Eye (tissue), 1 donor: ENCODE data around the gene SFXN4.
A peak's percentile ranks its signal among the peaks of the same experiment; 100 is the strongest.
"Not testable (repeated sequence)": the region's sequence is repeated elsewhere in the genome, so short reads cannot be mapped to it uniquely, and the experiment has no call there.

Source experiments
- DNase-seq: peaks from one replicate; pipeline ENCODE4 v3.0.0-alpha.2; 2015

SFXN4 gene

DNA sequence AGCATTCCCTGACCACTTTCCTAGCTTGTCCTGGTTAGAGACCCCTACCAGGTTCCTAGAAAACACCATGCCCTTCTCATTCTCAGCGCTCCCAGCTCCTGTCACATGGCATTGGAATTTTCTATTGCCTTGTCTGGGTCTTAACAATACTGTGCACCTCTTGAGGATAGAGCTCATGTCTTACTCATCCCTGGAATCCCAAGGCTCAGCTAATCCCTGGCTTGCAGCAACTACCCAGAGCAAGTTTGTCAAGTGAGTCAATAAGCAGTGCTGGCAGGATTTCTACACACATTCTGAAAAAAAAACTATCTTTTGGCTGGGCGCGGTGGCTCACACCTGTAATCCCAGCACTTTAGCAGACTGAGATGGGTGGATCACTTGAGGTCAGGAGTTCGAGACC is 24.8 kb upstream of the SFXN4 start:
- DNase-seq = no peak

DNA sequence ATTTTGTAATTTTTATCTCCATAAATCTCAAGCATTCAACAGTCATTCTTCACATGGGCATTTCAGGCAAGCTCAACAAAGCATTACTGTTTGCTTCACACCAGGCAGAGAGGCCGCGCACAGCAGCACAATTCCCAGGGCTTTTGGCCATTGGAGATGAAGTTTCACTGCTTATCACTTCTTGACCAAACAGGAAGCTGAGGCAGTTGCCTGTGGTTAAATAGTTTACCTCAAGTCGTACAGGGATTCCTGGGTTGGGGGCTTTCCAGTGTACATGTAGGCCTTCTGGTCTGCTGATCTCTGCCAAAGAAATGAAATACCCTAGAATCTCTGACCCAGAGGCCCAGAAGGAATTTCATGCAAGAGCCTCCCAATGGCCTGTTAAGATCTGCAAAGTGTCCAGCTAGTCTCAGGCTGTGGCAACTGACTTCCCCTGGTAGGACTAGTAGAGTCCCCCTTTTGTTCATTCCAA is 24.3 kb upstream of the SFXN4 start:
- DNase-seq = no peak

DNA sequence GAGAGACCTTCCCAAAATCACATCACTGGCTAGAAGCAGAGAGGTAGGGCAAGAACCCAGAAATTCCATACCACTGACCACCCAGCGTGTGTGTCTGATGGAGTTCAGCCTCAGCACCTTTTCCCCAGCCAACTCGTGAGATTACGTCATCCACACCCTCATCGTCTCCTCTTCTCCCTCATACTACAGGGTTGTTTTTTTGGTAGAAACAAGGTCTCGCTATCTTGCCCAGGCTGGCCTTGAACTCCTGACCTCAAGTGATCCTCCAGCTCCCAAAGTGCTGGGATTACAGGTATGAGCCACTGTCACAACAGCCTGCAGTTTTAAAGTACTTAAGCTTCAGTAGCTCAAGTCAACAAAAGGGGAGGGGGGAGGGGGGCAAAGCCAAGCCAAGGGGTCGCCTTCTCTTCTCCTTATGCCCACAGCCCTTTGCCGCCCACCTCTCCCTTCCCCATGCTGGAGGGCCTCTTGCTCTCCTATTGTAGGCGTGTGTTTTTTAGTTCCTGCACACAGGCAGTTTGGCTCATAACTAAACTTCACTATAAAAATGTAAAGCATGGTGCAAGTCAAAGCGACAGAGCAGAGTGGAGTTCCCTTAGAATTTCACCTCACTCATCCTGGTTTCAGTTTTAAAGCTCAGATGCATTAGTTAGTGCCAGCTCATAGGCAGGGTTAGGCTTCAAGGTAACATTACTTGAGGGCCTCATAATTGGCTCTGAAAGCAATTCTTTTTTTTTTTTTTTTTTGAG is 18.3 kb upstream of the SFXN4 start:
- no peak for DNase-seq

DNA sequence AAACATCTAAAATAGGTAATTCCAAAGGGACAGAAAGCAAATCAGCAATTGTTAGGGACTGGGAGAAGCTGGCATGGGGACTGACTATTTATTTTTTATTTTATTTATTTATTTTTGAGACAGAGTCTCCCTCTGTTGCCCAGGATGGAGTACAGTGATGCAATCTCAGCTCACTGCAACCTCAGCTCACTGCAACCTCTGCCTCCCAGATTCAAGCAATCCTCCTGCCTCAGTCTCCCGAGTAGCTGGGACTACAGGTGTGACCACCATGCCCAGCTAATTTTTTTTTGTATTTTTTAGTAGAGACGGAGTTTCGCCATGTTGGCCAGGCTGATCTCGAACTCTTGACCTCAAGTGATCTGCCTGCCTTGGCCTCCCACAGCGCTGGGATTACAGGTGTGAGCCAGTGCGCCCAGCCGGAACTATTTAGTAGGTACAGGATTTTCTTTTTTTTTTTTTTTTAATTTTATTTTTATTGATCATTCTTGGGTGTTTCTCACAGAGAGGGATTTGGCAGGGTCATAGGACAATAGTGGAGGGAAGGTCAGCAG is 15.4 kb upstream of the SFXN4 start:
- not testable (repeated sequence) for DNase-seq

DNA sequence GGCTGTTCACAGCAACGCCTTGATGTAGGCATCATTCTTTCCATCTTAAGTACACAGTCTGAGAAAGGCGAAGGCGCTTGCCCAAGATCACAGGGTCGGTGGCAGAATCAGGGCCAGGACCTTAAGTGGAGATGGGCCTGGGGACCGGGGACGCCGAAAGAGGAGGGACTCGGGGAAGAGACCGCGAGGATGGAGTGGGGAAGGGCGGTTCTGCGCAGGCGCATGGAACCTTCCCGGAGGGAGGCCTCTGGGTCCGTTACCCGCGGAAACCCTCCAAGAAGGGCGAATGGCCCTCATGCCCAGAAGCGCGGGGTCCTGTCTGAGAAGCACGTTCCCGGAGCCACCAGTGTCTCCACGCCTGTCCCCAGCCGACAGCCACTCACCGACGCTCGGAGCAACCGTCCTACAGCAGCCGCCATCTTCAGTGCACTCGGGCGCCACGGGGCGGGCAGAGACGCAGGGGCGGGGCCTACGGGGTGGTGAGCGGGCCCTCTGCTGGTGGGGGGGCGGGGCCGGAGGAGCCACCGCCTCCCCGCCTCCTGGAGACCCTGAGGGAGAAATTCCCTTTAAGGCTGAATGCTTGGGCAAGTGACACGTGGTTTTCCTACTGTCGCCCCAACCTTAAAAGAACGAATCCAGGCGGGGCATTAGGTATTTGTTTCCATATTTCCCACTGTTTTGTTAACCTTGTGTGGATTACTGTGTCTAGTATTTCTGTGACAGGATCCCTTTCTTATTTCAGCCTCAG is 13.0 kb upstream of the SFXN4 start, which contains the start of gene PRDX3:
PRDX3 (minus strand) TSS at position 441 of the 748 bp plus-strand sequence; CDS start at position 419, 22 bp downstream.
- DNase-seq = peak; percentile 97

DNA sequence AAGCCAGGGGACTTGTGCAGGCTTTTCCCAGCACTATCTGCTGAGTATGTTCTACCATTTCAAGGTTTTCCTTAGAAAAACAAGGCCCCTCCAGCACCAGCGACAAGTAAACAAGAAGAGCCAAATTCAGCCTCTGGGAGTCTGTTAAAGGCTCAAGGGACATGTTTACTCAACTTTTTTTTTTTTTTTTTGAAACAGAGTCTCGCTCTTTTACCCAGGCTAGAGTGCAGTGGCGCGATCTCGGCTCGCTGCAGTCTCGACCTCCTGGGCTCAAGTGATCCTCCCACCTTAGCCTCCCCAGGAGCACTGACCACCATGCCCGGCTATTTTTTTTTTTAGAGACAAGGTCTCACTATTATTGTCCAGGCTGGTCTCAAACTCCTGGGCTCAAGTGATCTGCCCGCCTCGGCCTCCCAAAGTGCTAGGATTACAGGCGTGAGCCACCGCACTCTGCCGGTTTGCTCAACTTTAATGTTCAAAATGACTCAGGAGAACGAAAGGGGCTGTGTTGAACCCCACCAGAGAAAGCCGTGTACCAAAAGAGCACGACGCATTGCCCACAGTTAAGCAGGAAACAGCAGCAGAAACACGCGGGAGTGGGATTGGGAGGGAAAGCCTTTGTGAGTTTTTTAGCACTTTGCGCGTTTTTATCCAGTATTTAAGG is 12.3 kb upstream of the SFXN4 start:
- DNase-seq = no peak

DNA sequence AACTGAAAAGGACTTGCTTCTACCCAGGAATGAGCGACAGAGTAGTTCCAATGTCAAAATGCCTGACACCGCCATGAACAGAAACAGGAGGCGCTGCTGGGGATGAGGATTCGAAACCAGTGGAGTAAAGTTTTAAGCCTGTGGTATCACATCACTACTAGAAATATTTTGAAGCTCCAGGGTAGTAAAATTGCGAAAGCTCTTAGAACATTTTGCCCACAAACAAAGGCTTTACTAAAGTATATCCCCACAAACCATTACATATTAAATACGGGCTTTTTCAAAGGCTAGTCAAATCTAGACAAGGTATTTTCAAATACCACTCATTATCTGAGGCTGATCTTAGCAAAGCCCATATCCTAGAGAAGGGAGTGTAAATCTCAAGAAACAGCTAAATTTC is 10.7 kb upstream of the SFXN4 start:
- no peak for DNase-seq

DNA sequence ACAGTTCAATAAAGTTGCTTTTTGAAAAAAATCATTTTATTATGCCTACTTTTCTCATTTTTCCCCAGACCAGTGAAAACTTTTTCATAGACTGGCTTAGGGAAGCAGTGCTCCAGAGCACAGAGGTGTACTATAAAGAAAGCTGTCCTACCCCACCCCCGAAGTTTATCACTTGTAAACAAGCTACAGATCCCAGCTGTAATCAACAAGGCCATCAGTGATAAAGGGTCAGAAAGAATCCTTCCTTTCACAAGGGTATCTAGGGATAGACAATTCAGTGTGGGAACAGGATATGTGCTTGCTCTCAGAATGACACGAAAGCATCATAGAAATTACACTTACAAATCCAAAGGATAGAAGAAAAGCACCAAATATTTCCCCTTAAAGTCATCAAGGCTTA is 8.6 kb upstream of the SFXN4 start:
- no peak for DNase-seq

DNA sequence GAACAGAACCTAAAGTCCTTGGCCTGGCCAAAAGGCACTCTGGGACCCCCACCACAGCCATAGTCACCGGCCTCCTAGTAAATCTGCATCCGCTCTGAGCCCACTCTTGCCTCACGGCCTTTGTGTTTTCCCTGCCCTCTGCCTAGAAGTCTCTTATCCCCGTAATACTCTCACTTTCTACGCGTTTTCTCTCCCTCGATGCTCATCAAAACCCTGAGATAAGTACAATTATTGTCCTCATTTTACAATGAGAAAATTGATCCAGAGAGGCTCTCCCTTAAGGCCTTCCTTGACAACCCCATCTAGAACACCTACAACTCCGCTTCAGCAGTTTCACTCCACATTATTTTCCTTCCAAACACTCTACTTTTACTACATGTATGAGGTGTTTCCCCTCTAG is 1.5 kb upstream of the SFXN4 start:
- DNase-seq = no peak

DNA sequence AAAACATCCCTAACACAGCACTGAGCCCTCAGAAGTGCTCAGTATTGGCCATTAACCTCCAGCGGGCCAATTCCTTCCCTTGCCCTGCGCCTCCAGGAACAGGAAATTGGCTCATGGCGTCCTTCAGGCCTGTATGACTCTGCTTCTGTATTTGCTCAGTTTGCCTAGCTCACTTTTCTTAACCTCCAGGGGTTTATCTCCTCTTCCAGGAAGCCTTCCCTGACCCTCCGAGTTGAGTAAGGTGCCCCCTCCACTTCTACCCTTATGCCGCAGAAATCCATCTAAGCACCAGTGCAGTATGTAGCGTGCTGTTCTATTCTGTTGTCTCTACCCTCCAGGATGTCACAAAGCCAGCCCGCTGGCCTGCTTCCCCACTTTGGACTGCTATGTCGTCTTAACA is 1.1 kb upstream of the SFXN4 start:
- DNase-seq = no peak

DNA sequence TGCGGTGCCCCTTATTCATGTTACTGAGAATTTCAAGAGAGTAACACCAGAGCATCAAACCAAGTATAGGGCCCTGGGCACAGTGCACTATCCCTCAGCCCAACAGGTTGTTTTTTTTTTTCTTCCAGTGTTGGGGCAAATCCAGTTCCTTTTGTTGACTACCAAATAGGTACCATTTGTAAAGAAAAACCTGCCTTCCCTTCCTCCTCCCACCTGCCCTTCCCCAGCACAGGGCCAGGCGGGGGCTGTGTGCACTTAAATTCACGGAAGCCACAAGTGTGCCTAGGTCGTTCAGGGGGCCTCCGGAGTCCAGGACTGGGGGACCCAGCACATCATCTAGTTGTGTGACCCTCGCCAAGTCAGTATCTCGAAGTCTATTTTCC is 595 bp upstream of the SFXN4 start:
- no peak for DNase-seq

DNA sequence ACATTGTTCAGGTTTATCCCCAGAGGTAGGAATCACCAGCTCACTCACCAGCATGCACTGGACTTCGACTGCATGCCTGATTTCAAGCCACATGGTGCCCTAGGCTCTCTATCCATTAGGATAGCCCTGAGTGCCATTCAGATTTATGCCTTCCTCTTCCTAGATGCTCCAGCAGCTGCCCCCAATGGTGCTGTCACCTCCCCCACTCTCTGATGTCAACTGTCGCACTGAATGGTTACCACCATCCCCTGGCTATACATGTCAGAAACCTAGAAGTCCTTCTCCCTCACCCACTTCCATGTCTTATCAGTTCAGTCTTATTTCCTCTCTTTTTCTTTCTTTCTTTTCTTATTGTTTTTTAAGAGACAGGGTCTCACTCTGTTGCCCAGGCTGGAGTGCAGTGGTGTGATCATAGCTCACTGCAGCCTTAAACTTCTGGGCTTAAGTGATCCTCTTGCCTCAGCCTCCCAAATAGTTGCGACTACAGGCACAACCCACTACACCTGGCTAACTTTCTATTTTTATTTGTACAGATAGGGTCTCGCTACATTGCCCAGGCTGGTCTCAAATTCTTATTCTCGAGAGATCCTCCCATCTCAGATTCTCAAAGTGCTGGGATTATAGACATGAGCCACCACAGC is 2.9 kb downstream of the SFXN4 start:
- DNase-seq = no peak

DNA sequence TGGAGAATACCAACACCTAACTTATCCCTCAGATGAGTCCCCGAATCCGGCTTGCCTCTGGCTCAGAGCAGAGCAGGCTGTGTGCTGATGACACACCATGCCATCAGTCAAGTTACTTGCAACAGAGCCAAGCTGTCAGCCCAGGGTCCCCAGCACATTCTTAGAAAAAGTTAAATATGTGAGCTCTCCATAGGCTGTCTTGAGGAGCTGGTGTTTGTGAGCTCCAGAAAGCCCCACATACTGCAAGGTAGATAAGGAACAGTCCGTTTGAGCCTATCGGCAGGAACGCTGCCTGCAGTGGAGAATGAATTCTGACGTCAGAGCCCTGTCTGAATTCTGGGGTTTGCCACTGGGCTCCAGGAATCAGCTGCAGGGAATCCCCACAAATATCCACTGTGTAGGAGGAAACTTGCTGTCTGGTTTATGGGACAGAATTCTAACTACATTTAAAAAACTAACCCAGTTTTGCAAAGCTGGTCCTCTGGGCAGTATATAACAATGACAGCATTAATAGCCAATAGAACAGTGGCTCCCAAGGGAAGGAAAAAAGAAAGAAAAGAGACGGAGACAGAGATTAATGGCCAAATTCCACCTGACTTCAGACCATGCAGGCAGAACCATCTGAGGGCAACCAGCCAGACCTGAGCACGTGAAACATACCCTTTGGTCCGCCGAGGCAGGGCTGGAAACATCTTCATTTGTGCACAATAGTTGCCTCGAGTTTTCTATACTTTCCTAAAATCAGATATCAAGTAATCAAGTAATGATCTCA is 3.6 kb downstream of the SFXN4 start:
- DNase-seq = no peak

DNA sequence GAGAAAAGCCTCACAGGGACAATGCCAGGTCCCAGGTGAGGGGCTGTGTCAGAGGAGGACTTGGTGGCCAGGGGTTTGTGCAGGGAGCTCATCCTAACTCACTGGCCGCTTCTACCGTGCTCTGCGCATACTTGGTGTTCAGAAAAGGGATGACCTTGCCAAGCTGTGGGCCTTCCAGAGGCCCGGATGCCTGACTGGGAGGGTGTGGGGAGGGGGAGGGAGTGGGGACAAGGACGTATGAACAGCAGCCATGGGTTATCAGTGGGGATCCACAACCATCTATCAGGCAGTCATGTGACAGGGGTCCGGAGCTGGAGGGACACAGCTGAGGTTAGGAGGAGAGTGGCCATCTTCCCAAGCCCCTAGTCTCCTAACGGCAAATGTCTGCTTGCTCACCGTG is 6.2 kb downstream of the SFXN4 start:
- DNase-seq = no peak

DNA sequence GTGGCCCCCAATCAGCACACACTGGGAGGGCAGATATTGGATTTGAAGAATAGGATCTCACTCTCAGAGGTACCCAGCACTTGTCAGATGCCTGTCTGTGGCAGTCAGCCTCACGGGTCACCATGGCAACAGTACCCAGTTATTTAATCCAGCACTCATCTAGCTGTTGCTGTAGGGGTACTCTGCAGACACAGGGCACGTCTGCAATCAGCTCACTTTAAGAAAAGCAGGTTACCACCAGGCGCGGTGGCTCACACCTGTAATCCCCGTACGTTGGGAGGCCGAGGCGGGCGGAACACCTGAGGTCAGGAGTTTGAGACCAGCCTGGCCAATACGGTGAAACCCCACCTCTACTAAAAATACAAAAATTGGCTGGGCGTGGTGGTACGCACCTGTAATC is 11.9 kb downstream of the SFXN4 start:
- no peak for DNase-seq

DNA sequence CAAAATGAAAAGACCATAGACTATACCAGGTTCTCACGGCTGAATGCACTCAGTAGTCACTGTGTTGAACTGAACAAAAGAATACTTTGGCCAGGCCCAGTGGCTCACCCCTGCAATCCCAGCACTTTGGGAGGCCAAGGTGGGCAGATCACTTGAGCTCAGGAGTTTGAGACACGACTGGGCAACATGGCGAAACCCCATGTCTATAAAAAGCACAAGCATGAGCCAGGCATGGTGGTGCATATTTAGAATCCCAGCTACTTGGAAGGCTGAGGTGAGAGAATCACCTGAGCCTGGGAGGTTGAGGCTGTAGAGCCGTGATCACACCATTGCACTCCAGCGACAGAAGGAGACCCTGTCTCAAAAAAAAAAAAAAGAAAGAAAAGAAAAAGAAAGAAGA is 12.5 kb downstream of the SFXN4 start:
- no peak for DNase-seq

DNA sequence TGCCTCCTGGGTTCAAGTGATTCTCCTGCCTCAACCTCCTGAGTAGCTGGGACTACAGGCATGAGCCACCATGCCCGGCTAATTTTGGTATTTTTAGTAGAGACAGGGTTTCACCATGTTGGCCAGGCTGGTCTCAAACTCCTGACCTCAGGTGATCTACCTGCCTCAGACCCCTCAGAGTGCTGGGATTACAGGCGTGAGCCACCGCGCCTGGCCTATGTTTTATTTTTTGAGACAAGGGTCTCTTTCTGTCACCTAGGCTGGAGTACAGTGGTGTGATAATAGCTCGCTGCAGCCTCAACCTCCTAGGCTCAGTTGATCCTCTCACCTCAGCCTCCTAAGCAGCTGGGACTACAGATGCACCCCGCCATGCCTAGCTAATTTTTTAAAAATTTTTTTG is 13.9 kb downstream of the SFXN4 start:
- not testable (repeated sequence) for DNase-seq

DNA sequence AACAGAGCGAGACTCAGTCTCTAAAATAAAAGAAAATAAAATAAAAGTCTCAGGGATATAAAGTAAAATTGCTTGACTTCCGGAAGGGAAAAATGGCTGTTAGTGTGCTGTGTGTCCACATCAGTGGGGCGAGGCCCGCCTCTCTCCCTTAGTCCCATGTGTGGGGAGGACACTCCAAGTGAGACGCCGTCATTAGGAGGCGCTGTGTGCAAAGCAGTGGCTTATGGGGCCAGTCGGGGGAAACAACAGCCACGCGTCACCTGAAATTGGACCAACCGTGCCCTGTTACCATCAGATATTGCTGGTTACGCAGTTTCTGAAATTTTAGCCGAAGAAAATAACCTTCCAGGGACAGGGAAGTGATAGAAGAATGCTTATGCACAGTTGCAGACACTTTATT is 15.8 kb downstream of the SFXN4 start:
- no peak for DNase-seq

DNA sequence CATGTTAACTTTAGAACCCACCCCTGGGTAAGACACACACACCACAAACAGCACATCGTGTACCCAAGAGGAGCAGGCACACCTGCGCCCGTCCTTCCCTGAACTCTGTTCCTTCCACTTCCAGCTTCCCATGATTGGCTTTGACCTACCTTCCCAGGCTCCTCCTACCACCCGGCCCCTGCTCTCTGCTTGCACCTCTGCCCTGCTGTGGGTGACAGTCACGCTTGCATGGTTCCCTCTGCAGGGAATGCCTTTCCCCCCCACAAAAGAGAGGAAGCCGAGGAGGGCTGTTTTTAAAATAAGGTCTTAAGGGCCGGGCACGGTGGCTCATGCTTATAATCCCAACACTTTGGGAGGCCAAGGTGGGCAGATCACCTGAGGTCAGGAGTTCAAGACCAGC is 16.4 kb downstream of the SFXN4 start:
- no peak for DNase-seq

DNA sequence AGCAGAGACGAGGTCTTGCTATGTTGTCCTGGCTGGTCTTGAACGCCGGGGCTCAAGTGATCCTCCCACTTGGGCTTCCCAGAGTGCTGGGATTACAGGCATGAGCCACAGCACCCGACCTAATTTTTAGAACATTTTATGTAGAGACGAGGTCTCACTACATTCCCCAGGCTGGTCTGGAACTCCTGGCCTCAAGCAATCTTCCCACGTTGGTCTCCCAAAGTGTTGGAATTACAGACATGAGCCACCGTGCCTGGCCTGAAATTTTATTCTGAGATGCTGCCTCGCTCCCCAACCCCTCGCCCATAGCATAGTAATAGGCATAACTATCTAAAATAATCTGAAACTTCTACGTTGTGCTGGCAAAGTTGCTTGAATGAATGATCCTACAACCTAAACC is 21.9 kb downstream of the SFXN4 start:
- DNase-seq = no peak

DNA sequence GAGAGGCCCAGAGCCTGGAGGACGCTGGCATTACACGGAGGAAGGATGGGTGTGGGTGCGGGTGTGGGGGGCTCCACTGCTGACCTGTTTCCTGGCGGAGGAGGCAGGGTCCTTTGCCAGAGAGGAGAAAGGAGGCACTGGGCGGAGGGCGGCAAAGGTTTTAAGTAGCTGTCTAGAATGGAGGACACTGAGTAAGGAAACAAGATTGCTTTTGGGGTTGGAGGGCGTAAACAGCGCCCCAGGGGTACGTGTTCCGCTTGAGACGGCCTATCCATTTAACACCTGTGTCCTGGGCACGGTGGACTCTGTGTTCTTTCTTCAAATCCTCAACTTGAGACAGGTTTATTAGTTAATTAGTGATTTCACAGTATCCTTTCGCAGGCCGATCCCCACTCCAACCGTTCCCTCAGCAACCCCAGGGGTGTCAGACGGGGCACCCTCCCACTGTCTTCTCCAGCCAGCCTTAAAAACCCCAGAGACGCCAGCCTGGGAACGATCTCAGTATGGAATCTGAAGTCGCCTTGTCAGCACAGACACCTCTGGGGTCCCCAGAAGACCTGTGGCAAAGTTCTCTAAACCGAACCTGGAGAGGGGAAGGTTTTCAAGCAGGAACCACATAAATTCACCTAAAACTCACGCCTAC is 24.8 kb downstream of the SFXN4 start:
- no peak for DNase-seq
